Stimulated activated CD4-positive, alpha-beta T cell treated with anti-CD3 and anti-CD28 coated beads, Interleukin-1b, Interleukin-23, amount 100 ng/mL, for 48 hours (primary cell): ENCODE results near the gene EHBP1L1.

Experiments
- DNase-seq: peaks from one replicate; pipeline ENCODE4 v3.0.0-alpha.2; 2020

The EHBP1L1 gene

DNA sequence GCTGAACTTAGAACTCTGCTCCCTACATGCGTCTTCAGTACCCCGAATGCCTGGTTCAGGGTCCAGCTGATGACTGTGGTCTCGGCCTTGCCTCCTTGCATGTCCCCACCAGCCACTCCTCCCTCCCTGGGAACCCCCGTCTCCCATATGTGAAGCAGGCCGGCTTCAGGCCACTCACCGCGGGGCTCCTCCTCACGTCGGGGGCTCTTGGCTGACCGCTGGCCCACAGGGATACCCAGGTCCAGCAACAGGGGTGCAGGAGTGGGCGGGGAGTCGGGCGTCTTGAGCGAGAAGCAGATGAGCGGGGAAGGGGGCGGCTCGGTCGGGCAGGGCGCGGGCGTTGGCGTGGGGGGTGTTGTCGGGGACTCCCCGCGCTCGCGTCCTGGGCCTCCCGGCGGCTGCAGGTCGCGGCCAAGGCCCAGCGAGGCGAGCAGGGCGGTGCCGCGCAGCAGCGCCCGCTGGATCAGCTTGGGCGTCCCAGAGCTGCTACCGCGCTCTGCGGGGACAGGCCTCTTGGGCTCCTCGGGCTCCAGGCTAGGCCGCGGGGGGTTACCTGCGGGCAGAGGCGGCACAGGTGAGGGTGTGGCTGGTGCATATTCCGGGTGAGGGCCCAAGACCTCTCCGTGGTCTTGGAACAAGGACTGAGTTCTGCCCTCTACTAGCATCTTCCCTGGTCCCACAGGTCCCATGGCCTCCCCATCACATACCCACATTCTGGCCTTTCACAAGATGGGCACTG lies 23.5 kb downstream of the EHBP1L1 start:
- no peak for DNase-seq

- DNase-seq, result no peak
Measured at GRCh38 chr11:65599955-65600246, 24.0 kb downstream of the EHBP1L1 start.

DNA sequence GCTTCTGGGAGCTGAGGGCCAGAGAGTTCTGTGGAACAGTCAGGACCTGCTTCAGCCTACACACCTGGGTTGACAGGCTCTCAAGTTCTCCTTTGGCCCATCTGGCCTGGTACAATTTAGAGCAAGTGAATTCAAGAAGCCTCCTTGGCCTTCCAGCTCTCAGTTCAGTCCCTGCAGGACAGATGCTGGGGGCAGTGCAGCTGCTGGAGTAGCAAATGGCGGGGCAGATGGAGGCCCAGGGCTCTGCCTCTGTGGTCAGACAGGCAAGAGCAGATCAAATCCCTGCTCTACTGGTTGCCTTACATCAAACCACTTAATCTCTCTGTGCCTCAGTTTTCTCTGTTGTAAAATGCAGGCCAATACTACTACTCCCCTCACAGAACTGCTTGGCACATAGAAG lies 28.4 kb downstream of the EHBP1L1 start:
- DNase-seq, result no peak

DNA sequence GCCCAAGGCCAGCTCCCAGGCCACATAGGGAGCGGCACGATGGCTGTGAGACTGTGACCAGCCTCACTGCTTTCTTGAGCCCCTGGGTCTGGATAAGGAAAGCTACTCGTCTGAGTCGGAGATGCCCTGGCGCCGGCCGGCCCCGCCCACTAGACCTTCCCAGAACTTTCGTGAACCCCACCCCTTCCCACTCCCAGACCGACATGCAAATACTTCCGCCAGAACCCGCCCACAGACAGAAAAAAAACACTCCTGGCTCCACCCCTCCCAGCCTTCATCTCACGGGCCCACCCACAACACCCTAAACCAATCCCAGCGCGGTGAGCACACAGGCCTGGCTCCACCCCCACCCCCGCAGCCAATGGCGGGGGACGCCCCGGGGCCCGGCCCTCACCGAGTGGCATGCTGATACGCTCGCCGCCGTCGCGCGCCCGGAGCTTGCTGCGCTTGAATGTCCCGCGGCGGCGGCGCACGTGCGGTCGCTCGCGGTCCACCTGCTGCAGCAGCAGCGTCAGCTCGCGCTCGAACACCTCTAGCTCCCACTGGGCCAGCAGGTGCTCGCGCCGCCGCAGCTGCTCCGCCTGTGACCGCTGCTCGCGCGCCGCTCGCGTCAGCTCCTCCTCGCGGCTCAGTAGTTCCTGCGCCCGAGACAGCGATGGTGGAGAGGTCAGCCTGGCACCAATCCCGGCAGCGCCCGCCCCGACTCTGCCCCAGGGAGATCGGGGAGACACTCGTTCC lies 31.2 kb downstream of the EHBP1L1 start:
- DNase-seq, result no peak

DNA sequence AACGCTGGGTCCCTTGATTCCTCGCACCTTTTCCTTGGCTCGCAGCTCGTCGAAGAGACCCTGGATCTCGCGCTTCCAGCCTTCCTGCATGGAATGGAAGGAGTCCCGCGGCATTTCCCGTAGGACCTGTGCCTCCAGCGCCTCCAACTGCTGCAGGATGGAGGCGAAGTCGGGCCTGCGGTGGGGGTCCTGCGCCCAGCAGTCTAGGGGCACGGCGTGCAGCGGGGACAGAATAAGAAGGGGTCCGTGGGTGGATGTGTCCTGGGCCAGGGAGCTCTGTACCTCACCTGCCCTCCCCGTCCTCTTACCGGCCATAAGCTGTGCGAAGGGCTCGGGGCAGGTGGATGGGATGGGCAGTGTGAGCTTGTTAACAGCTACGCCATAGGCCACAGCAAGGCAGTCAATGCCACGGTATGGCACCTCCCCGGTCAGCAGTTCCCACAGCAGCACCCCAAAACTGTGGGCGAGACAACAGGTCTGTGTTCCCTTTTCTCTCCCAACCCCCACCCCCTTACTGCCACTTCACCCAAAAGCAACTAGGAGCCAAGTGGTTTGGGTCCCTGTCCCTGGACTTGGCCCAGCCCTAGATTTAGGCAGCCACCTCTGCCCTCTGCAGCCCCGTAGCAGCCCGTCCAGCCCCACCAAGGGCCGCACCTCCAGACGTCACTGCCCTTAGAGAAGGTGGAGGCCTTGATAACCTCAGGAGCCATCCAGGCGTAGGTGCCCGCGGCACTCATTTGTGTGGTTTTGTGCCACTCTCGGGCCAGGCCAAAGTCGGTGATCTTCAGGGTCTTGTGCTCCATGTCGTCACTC lies 32.0 kb downstream of the EHBP1L1 start:
- no peak for DNase-seq

DNA sequence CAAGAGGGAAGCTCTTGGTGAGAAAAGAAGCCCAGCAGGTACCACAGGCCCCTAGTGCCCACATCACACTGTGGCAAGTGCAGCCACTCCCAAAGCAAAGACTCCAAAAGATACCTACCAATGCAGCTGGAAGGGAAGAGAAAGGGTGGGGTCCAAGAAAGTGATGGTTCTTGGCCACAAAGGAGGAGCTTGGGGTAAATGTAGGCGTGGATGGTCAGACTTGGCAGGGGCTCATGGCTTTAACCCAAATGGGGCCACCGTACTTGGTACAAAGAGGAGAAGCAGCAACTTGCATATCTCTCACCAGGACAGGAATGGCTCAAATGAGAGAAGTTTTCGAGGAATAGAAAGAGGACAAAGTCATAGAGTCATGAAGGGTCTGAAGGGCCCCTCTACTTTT lies 33.4 kb downstream of the EHBP1L1 start:
- no peak for DNase-seq

GRCh38 chr11:65609665-65610064 lies 33.8 kb downstream of the EHBP1L1 start:
- DNase-seq, result no peak

DNA sequence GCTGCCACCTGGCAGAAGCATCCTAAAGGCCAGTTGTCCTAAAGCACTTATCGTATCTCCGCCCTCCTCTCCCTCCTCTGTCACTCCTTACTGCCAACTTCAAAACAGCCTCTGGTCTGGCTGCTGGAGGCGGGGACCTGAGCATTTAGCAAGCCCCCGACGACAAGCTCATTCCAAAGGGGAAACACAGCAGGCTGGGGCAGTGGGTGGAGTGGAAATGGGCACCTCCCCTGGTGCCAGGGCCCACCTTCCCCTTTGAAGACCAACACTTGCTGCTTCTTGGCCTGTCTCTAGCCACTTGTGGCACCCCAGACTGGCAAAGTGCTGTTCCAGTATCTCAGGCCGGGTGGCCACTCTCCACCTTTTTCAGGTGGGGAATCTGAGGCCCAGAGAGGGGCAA lies 34.6 kb downstream of the EHBP1L1 start:
- no peak for DNase-seq

DNA sequence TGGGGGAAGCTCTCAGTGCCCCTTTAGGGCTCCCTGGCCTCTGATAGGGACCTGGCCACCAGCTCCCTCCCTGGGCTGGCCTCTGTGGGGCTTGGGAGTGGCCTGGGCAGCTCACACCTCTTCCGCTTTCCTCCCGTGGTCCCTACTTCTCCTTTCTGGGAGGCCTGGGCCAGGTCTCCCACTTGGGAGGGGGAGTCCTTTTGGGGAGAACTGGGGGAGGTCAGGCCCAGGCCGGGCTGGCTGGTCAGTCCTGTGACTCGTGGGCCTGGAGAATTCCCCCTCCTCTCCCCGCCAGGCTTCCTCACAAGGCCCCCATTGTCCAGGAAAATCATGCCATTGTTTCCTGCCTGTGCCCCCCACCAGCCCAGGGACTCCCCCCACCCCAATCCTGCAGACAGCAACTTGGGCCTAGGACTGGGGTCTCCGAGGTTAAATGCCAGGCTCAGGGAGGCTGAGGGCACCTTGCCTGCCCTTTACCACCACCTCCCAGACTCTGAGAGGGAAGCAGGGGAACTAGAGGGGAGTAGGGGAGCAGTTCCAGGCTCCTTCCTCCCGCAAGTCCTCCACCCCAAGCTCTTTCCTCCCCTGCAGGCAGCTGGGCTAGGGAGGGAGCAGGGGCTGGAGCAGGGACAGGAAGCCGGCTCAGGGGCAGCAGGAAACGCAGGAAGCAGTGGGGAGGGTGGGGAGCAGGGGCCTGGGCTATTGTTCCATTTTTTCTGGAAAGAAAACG lies 35.3 kb downstream of the EHBP1L1 start:
- no peak for DNase-seq

DNA sequence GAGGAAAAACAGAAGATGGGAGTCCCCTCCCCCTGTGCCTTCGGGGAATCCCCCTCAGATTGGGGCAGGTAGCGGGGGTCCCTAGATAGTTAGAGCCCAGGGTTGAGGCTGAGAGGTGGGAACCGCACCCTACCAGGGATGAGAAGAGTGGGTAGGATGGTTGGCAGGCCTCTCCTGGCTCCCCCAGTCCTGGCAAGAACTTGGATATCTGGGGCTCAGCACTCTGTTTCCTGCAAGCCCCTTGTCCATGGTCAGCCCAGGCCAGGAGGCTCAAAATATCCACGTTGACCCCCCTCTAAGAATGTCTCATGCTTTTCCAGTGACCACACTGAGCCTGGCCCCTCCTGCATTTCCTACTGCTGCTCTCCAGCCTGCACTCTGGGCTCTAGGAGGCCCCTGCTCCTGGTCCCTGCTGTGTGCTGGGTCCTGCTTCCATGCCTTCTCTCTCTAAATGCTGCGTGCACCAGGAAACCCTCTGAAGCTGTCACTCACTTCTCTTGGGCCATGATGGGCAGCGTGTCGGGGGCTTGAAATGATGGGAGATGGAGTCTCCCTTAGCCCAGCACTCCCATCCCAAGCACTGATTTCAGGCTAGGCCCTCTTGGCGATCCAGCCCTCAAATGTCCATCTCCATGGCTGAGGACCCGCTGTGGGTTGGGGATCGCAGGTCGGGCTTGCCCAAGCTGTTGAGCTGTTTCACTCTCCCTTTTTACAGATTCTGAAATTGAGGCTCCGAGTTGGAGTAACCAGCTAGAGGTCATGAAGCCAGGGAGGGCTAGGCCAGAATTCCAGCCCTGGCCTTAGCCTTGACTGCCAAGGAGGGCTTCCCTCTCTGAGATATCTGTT lies 36.1 kb downstream of the EHBP1L1 start:
- no peak for DNase-seq

- DNase-seq, result no peak
Measured at GRCh38 chr11:65612691-65613090, 36.8 kb downstream of the EHBP1L1 start.

GRCh38 chr11:65613091-65613928 lies 37.5 kb downstream of the EHBP1L1 start:
- no peak for DNase-seq

DNA sequence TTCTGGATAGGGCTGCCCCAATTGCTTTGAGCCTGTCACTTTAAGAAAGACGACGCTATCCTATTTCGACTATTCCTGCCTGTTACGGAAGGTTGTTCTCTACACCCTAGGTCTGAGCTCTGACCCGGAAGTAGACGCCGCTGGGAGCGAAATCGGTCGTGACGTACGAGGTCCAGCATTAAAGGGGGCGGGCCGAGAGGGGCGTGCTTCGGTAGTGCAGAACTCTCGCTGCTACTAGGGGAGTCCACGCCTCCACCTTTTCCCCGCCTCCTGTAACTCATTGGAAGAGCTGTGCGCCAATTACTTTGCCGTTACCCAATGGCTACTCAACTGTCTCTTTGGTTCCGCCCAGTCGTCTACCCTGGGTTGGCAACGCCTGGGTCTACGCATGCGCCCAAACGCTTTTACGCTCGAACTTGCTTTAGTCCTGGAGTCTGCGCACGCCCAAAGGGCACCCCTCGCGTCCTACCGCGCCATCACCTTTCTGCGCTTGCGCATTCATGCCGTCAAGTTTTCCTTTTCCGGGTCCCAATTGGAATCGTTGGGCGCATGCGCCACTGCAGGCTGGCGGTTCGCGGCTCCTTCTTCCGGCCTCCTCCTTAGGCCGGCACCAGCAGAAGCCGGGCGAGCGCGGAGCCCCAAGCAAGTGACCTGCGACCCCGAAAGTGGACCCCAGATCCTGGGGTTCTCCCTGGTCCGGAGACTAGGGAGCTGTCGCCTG lies 39.5 kb downstream of the EHBP1L1 start, which contains the start of gene PCNX3:
Gene PCNX3 (plus strand): TSS at position 548 of the 721 bp plus-strand sequence. CDS start 536 bp downstream, outside the sequence.
- peak; percentile 100 for DNase-seq

DNA sequence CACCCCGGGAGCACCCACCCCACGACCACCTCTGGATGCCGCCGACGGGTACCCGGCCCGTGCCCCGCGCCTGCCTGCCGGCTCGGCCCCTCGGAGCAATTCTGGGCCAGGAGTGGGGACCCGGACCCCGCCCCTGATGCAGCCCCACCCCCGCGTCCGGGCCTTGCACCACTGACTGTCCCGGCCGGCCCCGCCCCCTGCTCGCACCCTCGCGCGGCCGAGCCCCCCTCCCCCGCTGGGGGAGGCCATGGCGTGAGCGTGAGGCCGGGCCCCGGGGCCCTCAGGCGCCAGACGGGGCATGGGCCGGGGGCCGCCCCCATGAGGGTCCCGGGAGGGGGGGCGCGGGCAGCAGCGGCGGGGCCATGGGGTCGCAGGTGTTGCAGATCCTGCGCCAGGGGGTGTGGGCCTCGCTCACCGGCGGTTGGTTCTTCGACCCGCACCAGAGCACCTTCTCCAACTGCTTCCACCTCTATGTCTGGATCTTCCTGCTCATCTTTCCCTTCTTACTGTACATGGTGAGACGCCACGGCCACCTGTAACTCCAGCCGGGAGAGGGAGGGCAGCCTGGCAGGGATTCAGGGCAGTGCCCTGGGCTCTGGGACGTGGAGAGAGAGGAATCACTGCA lies 40.2 kb downstream of the EHBP1L1 start:
- DNase-seq, result peak; percentile 46

DNA sequence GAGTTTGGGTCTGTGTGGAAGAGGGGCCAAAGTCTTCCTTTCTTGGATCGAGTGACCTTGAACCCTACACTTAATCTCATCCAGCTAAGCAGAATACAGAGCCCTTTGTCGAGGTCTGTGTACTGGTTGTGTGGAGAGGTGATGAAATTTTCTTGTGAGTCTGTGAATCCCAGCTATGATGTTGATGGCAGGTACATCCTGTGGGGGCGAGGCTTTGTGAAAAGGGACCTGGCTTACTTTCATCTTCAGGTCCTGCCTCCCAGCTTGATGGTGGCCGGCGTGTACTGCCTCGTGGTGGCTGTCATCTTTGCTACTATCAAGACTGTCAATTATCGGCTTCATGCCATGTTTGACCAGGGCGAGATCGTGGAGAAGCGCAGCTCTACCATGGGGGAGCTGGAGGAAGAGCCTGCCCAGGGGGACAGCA lies 40.7 kb downstream of the EHBP1L1 start:
- no peak for DNase-seq

- no peak for DNase-seq
Measured at GRCh38 chr11:65617136-65617850, 41.4 kb downstream of the EHBP1L1 start.

DNA sequence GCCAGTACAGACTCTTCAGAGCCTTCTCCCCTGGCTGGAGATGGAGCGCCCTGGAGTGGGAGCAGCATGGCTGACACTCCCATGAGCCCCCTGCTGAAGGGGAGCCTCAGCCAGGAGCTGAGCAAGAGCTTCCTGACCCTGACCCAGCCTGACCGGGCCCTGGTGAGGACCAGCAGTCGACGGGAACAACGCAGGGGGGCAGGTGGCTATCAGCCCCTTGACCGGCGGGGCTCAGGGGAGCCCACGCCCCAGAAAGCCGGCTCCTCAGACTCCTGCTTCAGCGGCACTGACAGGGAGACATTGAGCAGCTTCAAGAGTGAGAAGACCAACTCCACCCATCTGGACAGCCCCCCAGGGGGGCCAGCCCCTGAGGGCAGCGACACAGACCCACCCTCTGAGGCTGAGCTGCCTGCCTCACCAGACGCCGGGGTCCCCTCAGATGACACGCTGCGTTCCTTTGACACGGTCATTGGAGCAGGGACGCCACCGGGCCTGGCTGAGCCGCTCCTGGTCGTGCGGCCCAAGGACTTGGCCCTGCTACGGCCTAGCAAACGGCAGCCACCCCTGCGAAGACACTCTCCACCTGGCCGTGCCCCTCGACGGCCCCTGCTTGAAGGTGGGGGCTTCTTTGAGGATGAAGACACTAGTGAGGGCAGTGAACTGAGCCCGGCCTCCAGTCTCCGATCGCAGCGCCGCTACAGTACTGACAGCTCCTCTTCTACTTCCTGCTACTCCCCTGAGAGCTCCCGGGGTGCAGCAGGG lies 42.3 kb downstream of the EHBP1L1 start:
- DNase-seq, result no peak

DNA sequence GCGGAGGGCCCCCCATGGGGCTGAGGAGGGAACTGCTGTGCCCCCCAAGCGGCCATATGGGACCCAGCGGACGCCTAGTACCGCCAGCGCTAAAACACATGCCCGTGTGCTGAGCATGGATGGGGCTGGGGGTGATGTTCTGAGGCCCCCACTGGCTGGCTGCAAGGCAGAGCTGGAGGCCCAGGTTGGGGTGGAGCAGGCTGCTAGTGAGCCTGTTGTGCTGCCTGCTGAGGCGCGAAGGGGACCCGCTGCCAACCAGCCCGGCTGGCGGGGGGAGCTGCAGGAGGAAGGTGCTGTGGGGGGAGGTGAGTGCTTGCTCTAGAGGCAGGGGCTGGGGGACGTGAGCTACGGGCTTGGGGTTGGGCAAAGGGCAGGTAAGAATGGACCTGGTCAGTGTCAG lies 42.9 kb downstream of the EHBP1L1 start:
- no peak for DNase-seq
